HG02981 (cell line): ENCODE results near the gene MPG.
"Not testable (repeated sequence)": the region's sequence is repeated elsewhere in the genome, so short reads cannot be mapped to it uniquely, and the experiment has no call there.

Experiments used
- ATAC-seq: cut with Tn5 transposase; IDR thresholded peaks from one replicate; pipeline ENCODE4 v1.9.1; 2021; ENCODE audit warnings: mild to moderate bottlenecking, moderate library complexity; ENCODE audit not compliant: unreplicated experiment

Gene MPG

GRCh38 chr16:77807-78443, at the start of gene MPG:
Gene MPG (plus strand): TSS chr16:78225. CDS start chr16:78310, 85 bp downstream.
- ATAC-seq, result peak; percentile 68

- ATAC-seq, result not testable (repeated sequence)
These were observed 47.4 kb upstream of the MPG start for GRCh38 chr16:30627-31026.

- ATAC-seq, result not testable (repeated sequence)
These were observed 44.7 kb upstream of the MPG start for GRCh38 chr16:33154-33876.

GRCh38 chr16:33877-34647, 44.0 kb upstream of the MPG start:
- ATAC-seq, result no peak

GRCh38 chr16:34648-34987, 43.4 kb upstream of the MPG start:
- no peak for ATAC-seq

- no peak for ATAC-seq
These were observed 42.9 kb upstream of the MPG start for GRCh38 chr16:35011-35677.

- ATAC-seq, result no peak
These were observed 42.2 kb upstream of the MPG start for GRCh38 chr16:35678-36305.

- ATAC-seq, result no peak
These were observed 41.6 kb upstream of the MPG start for GRCh38 chr16:36336-36984.

GRCh38 chr16:37511-37910, 40.5 kb upstream of the MPG start:
- ATAC-seq, result no peak

DNA sequence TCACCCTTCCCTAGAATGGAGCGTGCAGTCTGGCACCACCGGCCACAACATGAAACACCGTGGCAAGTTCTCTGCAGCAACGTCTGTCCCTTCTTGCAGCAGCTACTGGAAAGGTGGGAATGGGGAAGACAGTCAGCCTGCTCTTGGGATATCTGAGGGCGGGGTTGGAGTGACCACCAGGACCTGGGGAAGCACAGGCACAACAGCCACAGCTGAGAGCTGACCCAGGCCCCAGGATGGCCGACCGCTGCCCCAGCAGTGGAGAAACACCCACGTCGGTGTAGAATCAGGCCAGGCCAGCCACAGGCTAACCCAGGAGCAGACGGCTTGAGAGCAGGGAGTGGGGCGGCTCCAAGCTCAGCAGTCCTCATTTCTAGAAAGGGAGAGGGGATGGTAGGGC, 39.8 kb upstream of the MPG start:
- not testable (repeated sequence) for ATAC-seq

DNA sequence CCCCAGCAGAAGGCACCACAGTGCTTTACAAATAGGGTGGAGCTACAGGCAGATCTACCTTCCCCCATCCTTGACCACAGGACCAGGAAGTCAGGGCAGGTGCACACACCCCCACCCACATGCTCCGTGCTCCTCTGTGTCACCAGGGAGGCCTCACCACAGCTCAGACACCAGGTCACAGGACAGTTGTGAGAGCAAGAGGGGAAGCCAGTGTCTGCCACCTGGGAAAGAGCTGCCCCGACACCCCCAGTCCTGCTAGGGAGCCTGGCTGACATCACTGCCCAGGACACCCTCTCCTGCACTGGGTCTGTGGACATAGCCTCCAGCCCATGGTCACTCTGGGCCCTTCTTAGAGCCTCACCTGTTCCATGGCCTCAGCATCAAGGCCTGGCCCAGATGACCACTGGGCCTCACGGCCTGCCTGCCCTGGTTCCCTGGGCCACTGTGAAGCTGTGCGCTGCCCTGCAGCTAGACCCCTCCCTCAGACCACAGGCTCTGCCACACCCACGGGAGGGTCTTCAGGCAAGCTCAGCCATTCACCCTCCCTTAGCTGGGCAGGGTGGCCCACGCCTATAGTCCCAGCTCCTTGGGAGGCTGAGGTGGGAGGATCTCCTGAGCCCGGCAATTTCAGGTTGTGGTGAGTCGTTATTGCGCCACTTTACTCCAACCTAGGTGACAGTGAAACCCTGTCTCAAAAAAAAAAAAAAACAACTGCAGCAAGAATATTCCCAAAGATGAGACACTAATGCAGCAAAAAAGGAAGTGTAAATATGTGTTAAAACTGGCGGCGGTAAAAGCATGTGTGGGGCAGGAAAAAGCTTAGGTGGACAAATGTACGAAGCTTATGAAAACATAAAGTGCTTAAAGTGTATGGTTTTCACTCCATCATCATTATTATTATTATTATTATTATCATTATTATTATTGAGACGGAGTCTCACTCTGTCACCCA, 38.8 kb upstream of the MPG start:
- peak; percentile 75 for ATAC-seq

- no peak for ATAC-seq
These were observed 36.5 kb upstream of the MPG start for GRCh38 chr16:41439-42068.

DNA sequence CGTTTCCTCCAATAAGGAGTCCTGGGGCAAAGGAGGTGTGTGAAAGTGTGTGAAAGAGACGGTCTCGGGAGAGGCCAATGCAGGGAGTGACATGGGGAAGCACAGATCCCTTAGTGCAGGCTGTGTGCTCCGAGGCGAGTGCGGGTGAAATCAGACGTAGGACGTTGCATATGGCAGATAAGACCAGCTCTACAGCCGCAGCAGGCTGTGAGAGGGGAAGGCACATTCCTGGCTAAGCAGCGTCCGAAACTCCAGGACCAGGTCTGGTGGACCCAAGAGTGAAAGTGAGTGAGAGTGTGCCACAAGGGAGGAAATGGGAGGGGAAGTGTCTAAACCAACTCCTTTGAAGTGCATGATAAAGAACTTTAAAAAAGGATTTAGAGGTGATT, 36.0 kb upstream of the MPG start:
- ATAC-seq, result no peak

- no peak for ATAC-seq
These were observed 35.3 kb upstream of the MPG start for GRCh38 chr16:42691-43090.

- no peak for ATAC-seq
These were observed 34.7 kb upstream of the MPG start for GRCh38 chr16:43294-43693.

DNA sequence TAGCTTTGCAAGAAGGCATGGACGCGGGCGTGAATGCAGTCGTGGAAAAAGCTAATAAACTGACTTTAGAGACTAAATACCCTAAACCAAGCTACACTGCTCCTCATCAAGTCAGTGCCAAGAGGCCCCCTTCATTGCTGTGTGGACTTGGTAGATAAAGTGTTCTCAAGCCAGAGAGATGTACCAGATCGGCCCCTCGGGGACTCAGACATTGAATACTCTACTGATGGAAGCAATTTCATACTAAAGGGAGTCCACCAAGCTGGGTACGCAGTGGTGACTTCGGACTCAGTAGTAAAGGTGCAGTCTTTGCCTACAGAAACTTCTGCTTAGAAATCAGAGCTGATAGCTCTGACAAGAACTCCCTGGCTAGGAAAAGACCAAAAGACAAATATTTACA, 33.4 kb upstream of the MPG start:
- ATAC-seq, result no peak

DNA sequence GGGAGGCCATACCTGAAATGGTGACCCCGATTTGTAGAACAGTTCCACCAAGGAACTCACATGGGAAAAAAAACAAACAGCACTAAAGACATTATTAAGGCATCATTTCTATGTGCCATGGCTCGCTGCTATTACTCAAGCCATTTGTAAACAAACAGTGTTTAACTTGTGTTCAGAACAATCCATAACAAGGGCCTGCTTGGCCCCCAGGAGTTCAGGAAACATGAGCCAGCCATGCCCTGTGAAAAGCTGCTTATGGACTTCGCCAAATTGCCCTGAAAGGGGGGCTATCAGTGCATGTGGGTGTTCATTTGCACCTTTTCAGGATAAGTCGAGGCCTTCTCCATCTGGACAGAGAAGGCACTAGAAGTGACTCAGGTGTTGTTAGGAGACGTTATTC, 32.6 kb upstream of the MPG start:
- ATAC-seq, result no peak

DNA sequence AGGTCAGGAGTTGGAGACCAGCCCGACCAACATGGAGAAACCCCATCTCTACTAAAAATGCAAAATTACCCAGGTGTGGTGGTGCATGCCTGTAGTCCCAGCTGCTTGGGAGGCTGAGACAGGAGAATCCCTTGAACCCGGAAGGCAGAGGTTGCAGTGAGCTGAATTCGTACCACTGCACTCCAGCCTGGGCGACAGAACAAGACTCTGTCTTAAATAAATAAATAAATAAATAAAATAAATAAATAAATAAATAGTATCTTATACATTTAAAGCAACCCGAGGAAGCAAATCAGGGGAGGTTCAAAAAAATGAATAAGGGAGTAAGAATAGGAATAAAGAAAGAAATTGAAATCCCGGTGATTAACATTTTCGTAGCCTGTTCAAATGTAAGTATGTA, 31.5 kb upstream of the MPG start:
- ATAC-seq, result not testable (repeated sequence)

DNA sequence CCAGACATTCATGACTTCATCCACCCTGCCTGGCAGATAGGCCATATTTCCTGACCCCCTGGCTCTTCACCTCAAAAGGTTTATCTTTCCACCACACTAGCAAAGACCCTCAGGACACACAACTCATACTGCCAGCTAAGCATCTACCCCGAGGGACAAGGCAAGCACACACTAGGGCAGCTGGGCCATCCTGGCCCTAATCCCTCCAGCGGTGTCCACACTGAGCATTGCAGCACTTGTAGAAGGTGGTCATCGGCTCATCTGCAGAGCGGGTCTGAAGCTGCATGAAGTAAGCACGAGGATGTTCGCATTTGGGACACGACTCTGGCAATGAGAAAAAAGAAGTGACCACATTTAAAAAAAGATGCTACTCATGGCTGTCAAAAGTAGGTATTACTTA, 30.8 kb upstream of the MPG start:
- ATAC-seq, result no peak
